OCI-LY1 (cell line): ENCODE results near the gene PNPLA6.

Experiments
- H2AFZ ChIP-seq: fragments of 200-600 bp; sonication (generic), shearing (Covaris generic); 2 replicates; pipeline ENCODE4 v1.6.0; 2014; ENCODE audit warnings: antibody characterized with exemption, mild to moderate bottlenecking, low read length
- H3F3A ChIP-seq: fragments of 200-600 bp; sonication (generic), shearing (Covaris generic); 2 replicates; pipeline ENCODE4 v1.6.0; 2014; ENCODE audit warnings: mild to moderate bottlenecking, antibody characterized with exemption, low read length, moderate library complexity; ENCODE audit not compliant: insufficient read depth
- H3K27ac ChIP-seq: fragments of 200-600 bp; sonication (generic); 2 replicates; pipeline ENCODE4 v1.5.1; 2014; ENCODE audit warnings: low read length, mixed run types, mild to moderate bottlenecking, low read depth; ENCODE audit not compliant: poor library complexity, severe bottlenecking
- H3K27me3 ChIP-seq: fragments of 200-600 bp; sonication (generic); 2 replicates; pipeline ENCODE4 v1.6.0; 2014; ENCODE audit warnings: antibody characterized with exemption, mild to moderate bottlenecking, low read length, moderate library complexity; ENCODE audit not compliant: insufficient read depth
- H3K36me3 ChIP-seq: fragments of 200-600 bp; sonication (generic); 2 replicates; pipeline ENCODE4 v1.6.1; 2014; ENCODE audit warnings: mild to moderate bottlenecking, antibody characterized with exemption, low read length, moderate library complexity, mixed read lengths; ENCODE audit not compliant: insufficient read depth
- H3K4me1 ChIP-seq: fragments of 200-600 bp; sonication (generic); 2 replicates; pipeline ENCODE4 v1.5.1; 2014; ENCODE audit warnings: mild to moderate bottlenecking, low read length, moderate library complexity; ENCODE audit not compliant: insufficient read depth, severe bottlenecking
- H3K4me2 ChIP-seq: fragments of 200-600 bp; sonication (generic), shearing (Covaris generic); 2 replicates; pipeline ENCODE4 v1.6.1; 2014; ENCODE audit warnings: low read length
- H3K4me3 ChIP-seq: fragments of 200-600 bp; sonication (generic); 2 replicates; pipeline ENCODE4 v1.5.1; 2014; ENCODE audit warnings: low read length, low read depth, mild to moderate bottlenecking, mixed read lengths; ENCODE audit not compliant: poor library complexity, severe bottlenecking
- H3K79me2 ChIP-seq: fragments of 200-600 bp; shearing (Covaris generic); 2 replicates; pipeline ENCODE4 v1.6.1; 2016; ENCODE audit warnings: mixed run types, low read length, mixed read lengths; ENCODE audit not compliant: insufficient read depth
- H3K9ac ChIP-seq: fragments of 200-600 bp; sonication (generic), shearing (Covaris generic); 2 replicates; pipeline ENCODE4 v1.6.1; 2014; ENCODE audit warnings: mild to moderate bottlenecking, low read length, mixed read lengths
- H3K9me2 ChIP-seq: fragments of 200-600 bp; sonication (generic), shearing (Covaris generic); 2 replicates; pipeline ENCODE4 v1.6.1; 2014; ENCODE audit warnings: low read depth, mild to moderate bottlenecking, low read length, mixed read lengths
- H3K9me3 ChIP-seq: fragments of 200-600 bp; shearing (Covaris generic); 2 replicates; pipeline ENCODE4 v1.6.1; 2014; ENCODE audit warnings: low read length, mixed read lengths
- H4K20me1 ChIP-seq: fragments of 200-600 bp; sonication (generic), shearing (Covaris generic); 2 replicates; pipeline ENCODE4 v1.6.0; 2016; ENCODE audit warnings: mild to moderate bottlenecking, low read length; ENCODE audit not compliant: insufficient read depth
- EZH2 ChIP-seq: fragments of 200-600 bp; sonication (generic), shearing (Covaris generic); IDR thresholded peaks from 2 replicates; pipeline ENCODE4 v1.8.0; 2017; ENCODE audit warnings: borderline replicate concordance, mixed run types, mild to moderate bottlenecking, antibody characterized with exemption, low read length, moderate library complexity, mixed read lengths
- TF ChIP-seq, protein P1 (sequence below): fragments of 200-600 bp; sonication (generic), shearing (Covaris generic); IDR thresholded peaks from 2 replicates; pipeline ENCODE4 v1.5.1; 2017; ENCODE audit warnings: mild to moderate bottlenecking, antibody characterized with exemption, low read length, moderate library complexity, mixed read lengths

Gene PNPLA6

DNA sequence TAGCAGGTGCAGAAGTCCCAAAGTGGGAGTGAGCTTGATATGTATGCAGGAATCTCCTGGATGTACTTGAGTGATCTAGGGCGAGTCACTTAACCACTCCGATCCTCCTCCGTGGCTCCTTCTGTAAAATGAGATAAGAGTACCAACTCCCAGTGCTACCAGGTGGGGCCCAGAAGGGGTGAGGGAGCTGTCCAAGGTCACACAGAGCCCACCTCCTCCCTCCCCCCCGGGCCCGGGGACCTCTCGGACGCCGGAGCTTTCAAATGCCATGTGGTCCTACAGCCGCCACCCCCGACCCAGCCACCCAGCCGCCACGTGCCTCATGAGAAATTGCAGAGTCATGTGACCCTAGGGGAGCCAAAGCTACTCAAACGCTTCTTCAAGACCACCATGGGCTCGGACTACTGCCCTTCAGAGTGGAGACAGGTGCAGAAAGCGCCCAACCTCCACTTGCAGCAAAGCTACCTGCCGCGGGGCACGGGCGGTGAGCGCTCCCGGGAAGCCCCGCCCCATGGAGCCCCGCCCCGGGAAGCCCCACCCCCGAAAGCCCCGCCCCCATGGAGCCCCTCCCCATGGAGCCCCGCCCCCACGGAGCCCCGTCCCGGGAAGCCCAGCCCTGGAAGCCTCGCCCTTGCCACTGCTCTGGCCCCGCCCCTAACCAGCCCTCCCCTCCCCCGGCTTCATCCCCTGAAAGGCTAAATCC lies 29.7 kb upstream of the PNPLA6 start:
- Histone ChIP-seq H3F3A (no peaks in the 10 kb centered on the region), H3K36me3 (no peaks in the 10 kb centered on the region), H3K9me3 (no peaks in the 10 kb centered on the region), H3K9ac (no peak overlapping the region), H3K27me3 (no peaks in the 10 kb centered on the region), H3K4me1 (peaks cover 6% of the 10 kb centered on the region), H3K9me2 (no peaks in the 10 kb centered on the region), H4K20me1 (no peaks in the 10 kb centered on the region), H3K4me3 (no peak overlapping the region), H3K4me2 (peak overlapping the region; percentile 46; the same call in 1 of the 2 replicates), H3K27ac (no peak overlapping the region), H2AFZ (no peak overlapping the region), H3K79me2 (no peaks in the 10 kb centered on the region)
- TF ChIP-seq, protein P1, sequence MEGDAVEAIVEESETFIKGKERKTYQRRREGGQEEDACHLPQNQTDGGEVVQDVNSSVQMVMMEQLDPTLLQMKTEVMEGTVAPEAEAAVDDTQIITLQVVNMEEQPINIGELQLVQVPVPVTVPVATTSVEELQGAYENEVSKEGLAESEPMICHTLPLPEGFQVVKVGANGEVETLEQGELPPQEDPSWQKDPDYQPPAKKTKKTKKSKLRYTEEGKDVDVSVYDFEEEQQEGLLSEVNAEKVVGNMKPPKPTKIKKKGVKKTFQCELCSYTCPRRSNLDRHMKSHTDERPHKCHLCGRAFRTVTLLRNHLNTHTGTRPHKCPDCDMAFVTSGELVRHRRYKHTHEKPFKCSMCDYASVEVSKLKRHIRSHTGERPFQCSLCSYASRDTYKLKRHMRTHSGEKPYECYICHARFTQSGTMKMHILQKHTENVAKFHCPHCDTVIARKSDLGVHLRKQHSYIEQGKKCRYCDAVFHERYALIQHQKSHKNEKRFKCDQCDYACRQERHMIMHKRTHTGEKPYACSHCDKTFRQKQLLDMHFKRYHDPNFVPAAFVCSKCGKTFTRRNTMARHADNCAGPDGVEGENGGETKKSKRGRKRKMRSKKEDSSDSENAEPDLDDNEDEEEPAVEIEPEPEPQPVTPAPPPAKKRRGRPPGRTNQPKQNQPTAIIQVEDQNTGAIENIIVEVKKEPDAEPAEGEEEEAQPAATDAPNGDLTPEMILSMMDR: no peak
- TF ChIP-seq EZH2: no peak

DNA sequence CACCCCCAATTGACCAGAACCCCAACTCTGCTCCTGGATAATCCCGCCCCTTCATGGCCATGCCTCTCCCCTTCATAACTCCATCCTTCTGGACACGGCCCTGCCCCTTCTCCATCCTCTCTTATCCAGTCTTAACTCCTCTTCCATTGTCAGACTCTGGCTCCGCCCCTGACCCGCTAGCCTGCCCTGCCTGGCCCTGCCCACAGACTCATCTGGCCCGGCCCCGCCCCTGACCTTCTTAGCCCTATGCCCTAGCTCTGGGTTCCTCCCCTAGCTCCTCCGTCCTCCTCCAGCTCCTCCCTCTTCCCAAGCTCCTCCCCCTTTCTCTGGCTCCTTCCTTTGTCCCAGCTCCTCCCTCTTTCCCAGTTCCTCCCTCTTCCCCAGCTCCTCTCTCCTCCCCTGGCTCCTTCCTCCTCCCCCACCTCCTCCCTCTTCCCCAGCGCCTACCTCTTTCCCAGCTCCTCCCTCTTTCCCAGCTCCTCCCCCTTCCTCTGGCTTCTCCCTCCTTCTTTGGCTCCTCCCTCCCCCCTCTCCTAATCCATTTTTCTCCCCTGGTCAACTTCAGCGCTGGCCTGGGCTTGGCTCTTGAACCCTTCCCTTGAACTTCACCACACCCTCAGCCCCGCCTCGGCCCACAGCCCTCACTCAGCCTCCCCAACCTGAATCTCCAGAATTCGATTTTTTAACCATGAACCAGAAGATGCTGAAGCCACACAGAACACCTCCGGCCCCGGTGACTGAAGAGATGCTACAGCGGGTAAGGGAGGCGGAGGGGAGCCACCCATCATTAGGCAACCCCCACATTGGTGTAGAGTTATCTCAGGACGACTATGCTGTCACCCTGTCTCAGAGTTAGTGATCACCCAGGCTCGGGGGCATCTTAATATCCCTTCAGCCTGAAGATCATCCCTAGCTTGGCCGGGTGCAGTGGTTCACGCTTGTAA lies 28.9 kb upstream of the PNPLA6 start:
- no peaks in the 10 kb centered on the region for H4K20me1 ChIP-seq
- H3K79me2 ChIP-seq: no peaks in the 10 kb centered on the region
- H3K27ac ChIP-seq: no peak overlapping the region
- no peaks in the 10 kb centered on the region for H3K9me3 ChIP-seq
- no peaks in the 10 kb centered on the region for H3K36me3 ChIP-seq
- no peak overlapping the region for H3K4me2 ChIP-seq
- H3K27me3 ChIP-seq: no peaks in the 10 kb centered on the region
- H3K9me2 ChIP-seq: no peaks in the 10 kb centered on the region
- TF ChIP-seq, protein P1: no peak
- no peaks in the 10 kb centered on the region for H3F3A ChIP-seq
- no peak overlapping the region for H3K4me3 ChIP-seq
- no peak overlapping the region for H2AFZ ChIP-seq
- peaks cover 6% of the 10 kb centered on the region for H3K4me1 ChIP-seq
- no peak overlapping the region for H3K9ac ChIP-seq

DNA sequence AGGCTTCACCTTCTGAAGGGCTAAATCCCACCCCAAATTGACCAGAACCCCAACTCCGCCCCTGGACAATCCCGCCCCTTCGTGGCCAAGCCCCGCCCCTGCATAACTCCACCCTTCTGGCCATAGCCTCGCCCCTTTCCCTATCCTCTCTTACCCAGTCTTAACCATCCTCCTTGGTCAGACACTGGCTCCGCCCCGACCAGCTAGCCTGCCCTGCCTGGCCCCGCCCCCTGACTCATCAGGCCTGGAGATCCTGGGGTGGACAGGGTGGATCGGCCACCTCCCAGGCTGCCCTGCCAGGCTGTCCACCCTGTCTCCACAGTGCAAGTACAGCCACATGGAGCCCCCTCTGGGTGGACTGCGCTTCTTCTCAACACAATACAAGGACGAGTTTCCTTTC lies 27.6 kb upstream of the PNPLA6 start:
- no peak overlapping the region for H3K9ac ChIP-seq
- no peak for TF ChIP-seq EZH2
- TF ChIP-seq, protein P1: no peak
- H3K36me3 ChIP-seq: no peaks in the 10 kb centered on the region
- no peaks in the 10 kb centered on the region for H3K9me3 ChIP-seq
- H3K4me1 ChIP-seq: peaks cover 6% of the 10 kb centered on the region
- no peak overlapping the region for H3K4me3 ChIP-seq
- no peak overlapping the region for H2AFZ ChIP-seq
- no peaks in the 10 kb centered on the region for H3F3A ChIP-seq
- no peak overlapping the region for H3K4me2 ChIP-seq
- H4K20me1 ChIP-seq: no peaks in the 10 kb centered on the region
- no peaks in the 10 kb centered on the region for H3K27me3 ChIP-seq
- no peaks in the 10 kb centered on the region for H3K9me2 ChIP-seq
- H3K27ac ChIP-seq: no peak overlapping the region
- H3K79me2 ChIP-seq: no peaks in the 10 kb centered on the region
